BLaER1 treated with 17β-estradiol and CSF1 and Interleukin-3, amounts not matched to agents 10 nM and 100 nM (cell line): ENCODE results near the gene EVI2A.
"Not testable (repeated sequence)": the region's sequence is repeated elsewhere in the genome, so short reads cannot be mapped to it uniquely, and the experiment has no call there.

Source experiments
- H3K27ac ChIP-seq, 11 experiments: shearing (Covaris generic); formaldehyde crosslinking; 2 replicates each; pipeline ENCODE4 v1.8.1; 2022
- H3K27me3 ChIP-seq, 11 experiments: shearing (Covaris generic); formaldehyde crosslinking; 2 replicates each; pipeline ENCODE4 v1.8.1; 2022
- H3K36me3 ChIP-seq, 11 experiments: shearing (Covaris generic); formaldehyde crosslinking; 2 replicates each; pipeline ENCODE4 v1.8.1; 2022
- H3K4me1 ChIP-seq, 10 experiments: shearing (Covaris generic); formaldehyde crosslinking; 2 replicates each; pipeline ENCODE4 v1.8.1; 2022
- H3K4me2 ChIP-seq, 11 experiments: shearing (Covaris generic); formaldehyde crosslinking; 2 replicates each; pipeline ENCODE4 v1.8.1; 2022
- H3K4me3 ChIP-seq, 10 experiments: shearing (Covaris generic); formaldehyde crosslinking; 2 replicates each; pipeline ENCODE4 v1.8.1; 2022
- H3K9ac ChIP-seq, 11 experiments: shearing (Covaris generic); formaldehyde crosslinking; 2 replicates each; pipeline ENCODE4 v1.8.1; 2022
- H3K9me3 ChIP-seq, 11 experiments: shearing (Covaris generic); formaldehyde crosslinking; replicated peaks in 1 of 11; 2 replicates each; pipeline ENCODE4 v1.8.1; 2022
- H4K20me1 ChIP-seq, 11 experiments: shearing (Covaris generic); formaldehyde crosslinking; 2 replicates each; pipeline ENCODE4 v1.8.1; 2022
- Cebpa-rat ChIP-seq, 11 experiments: shearing (Covaris generic); IDR thresholded peaks; 2 replicates each; pipeline ENCODE4 v1.8.1; 2022

EVI2A gene

GRCh38 chr17:31318851-31319661 lies 2.4 kb downstream of the EVI2A start:
- Histone ChIP-seq H3K4me2 (peak overlapping the region; percentile 72 to 98 (median 87)), H4K20me1 (no peaks in the 10 kb centered on the region; a peak in 1 of 22 replicates), H3K27ac (peak overlapping the region; percentile 89 to 99 (median 96)), H3K4me1 (peaks cover 20 to 56% (median 45%) of the 10 kb centered on the region in 10 experiments), H3K4me3 (peak overlapping the region; percentile 61 to 89 (median 74)), H3K27me3 (no peaks in the 10 kb centered on the region), H3K36me3 (peaks cover 3 to 63% (median 32%) of the 10 kb centered on the region in 11 experiments; a peak in 16 of 22 replicates), H3K9ac (peak overlapping the region; percentile 83 to 95 (median 90)), H3K9me3 (peaks cover 0 to 26% (median 12%) of the 10 kb centered on the region in 11 experiments; a peak in 15 of 22 replicates)
- no peak for TF ChIP-seq Cebpa-rat (IDR thresholded peaks at IDR 0.05)

- Histone ChIP-seq H3K4me1 (peaks cover 20 to 56% (median 45%) of the 10 kb centered on the region in 10 experiments), H3K27ac (peak overlapping the region; percentile 89 to 99 (median 96)), H3K9me3 (peaks cover 0 to 28% (median 12%) of the 10 kb centered on the region in 11 experiments; a peak in 15 of 22 replicates), H3K4me3 (peak overlapping the region; percentile 61 to 89 (median 74)), H4K20me1 (no peaks in the 10 kb centered on the region; a peak in 1 of 22 replicates), H3K36me3 (peaks cover 3 to 56% (median 31%) of the 10 kb centered on the region in 11 experiments; a peak in 16 of 22 replicates), H3K27me3 (no peaks in the 10 kb centered on the region), H3K9ac (peak overlapping the region; percentile 83 to 95 (median 90)), H3K4me2 (peak overlapping the region; percentile 72 to 98 (median 87))
- peak in 10 of 11 experiments; percentile 32 to 88 (median 84); a peak in 15 of 22 replicates for TF ChIP-seq Cebpa-rat (IDR thresholded peaks at IDR 0.05)
Measured at GRCh38 chr17:31318298-31318801, 3.1 kb downstream of the EVI2A start.

GRCh38 chr17:31314782-31315100 lies 6.7 kb downstream of the EVI2A start:
- H3K4me1 ChIP-seq: peaks cover 27 to 68% (median 51%) of the 10 kb centered on the region in 10 experiments
- H3K4me2 ChIP-seq: peak overlapping the region in 10 of 11 experiments; percentile 8 to 98 (median 28); a peak in 13 of 22 replicates
- H3K4me3 ChIP-seq: peak overlapping the region in 8 of 10 experiments; percentile 9 to 89 (median 50); a peak in 7 of 20 replicates

GRCh38 chr17:31313982-31314781 lies 7.2 kb downstream of the EVI2A start, which contains the start of gene EVI2B:
Gene EVI2B, minus strand, starts transcription at chr17:31314054. Its CDS starts 8,445 bp downstream, at chr17:31305609.
- no peaks in the 10 kb centered on the region for H3K27me3 ChIP-seq
- TF ChIP-seq Cebpa-rat (IDR thresholded peaks at IDR 0.05): peak in 4 of 11 experiments; percentile 44 to 87 (median 68); a peak in 6 of 22 replicates
- H4K20me1 ChIP-seq: 0 out of 22 replicates have a peak, but pooled peaks cover 0 to under 1% (median 0%) of the 10 kb centered on the region in 11 experiments
- peak within 1 kb of the TSS; percentile 60 to 89 (median 66) for H3K4me3 ChIP-seq
- H3K4me2 ChIP-seq: peak within 1 kb of the TSS; percentile 23 to 98 (median 82); a peak in 20 of 22 replicates
- peaks cover 0 to 30% (median 12%) of the 10 kb centered on the region in 11 experiments; a peak in 15 of 22 replicates for H3K9me3 ChIP-seq
- H3K36me3 ChIP-seq: peaks cover 0 to 55% (median 31%) of the 10 kb centered on the region in 11 experiments; a peak in 16 of 22 replicates
- H3K4me1 ChIP-seq: peaks cover 28 to 69% (median 55%) of the 10 kb centered on the region in 10 experiments
- H3K27ac ChIP-seq: peak within 1 kb of the TSS; percentile 89 to 99 (median 96)
- H3K9ac ChIP-seq: peak within 1 kb of the TSS; percentile 76 to 93 (median 83)

More at GRCh38 chr17:31314782-31315100, 6.7 kb downstream of the EVI2A start:
- H3K36me3 ChIP-seq: peaks cover 0 to 58% (median 31%) of the 10 kb centered on the region in 11 experiments; a peak in 16 of 22 replicates
- no peaks in the 10 kb centered on the region for H3K27me3 ChIP-seq
- TF ChIP-seq Cebpa-rat (IDR thresholded peaks at IDR 0.05): no peak
- H4K20me1 ChIP-seq: no peaks in the 10 kb centered on the region
- peak overlapping the region; percentile 89 to 99 (median 96) for H3K27ac ChIP-seq
- H3K9me3 ChIP-seq: peaks cover 0 to 30% (median 12%) of the 10 kb centered on the region in 11 experiments; a peak in 15 of 22 replicates
- H3K9ac ChIP-seq: peak overlapping the region; percentile 64 to 93 (median 82)

- Histone ChIP-seq H3K9me3 (peaks cover 0 to 30% (median 13%) of the 10 kb centered on the region in 11 experiments; a peak in 15 of 22 replicates), H3K4me3 (peak overlapping the region; percentile 60 to 89 (median 66)), H4K20me1 (peaks cover 0 to 14% (median 7%) of the 10 kb centered on the region in 11 experiments; a peak in 10 of 22 replicates), H3K36me3 (peaks cover 11 to 50% (median 26%) of the 10 kb centered on the region in 11 experiments; a peak in 20 of 22 replicates), H3K4me1 (peaks cover 44 to 79% (median 65%) of the 10 kb centered on the region in 10 experiments), H3K4me2 (peak overlapping the region; percentile 80 to 97 (median 90)), H3K27ac (peak overlapping the region; percentile 89 to 99 (median 96)), H3K9ac (peak overlapping the region; percentile 76 to 93 (median 83))
- not testable (repeated sequence) for H3K27me3 ChIP-seq
Measured at GRCh38 chr17:31312223-31312622, 9.2 kb downstream of the EVI2A start.

- H3K27ac ChIP-seq: peak overlapping the region; percentile 89 to 99 (median 96)
- H3K27me3 ChIP-seq: no peaks in the 10 kb centered on the region
- peak overlapping the region; percentile 76 to 93 (median 83) for H3K9ac ChIP-seq
- peaks cover 45 to 74% (median 62%) of the 10 kb centered on the region in 10 experiments for H3K4me1 ChIP-seq
- H3K4me3 ChIP-seq: peak overlapping the region; percentile 60 to 89 (median 66)
- H4K20me1 ChIP-seq: peaks cover 0 to 20% (median 7%) of the 10 kb centered on the region in 11 experiments; a peak in 10 of 22 replicates
- H3K9me3 ChIP-seq: peaks cover 0 to 33% (median 19%) of the 10 kb centered on the region in 11 experiments; a peak in 16 of 22 replicates
- peaks cover 18 to 51% (median 28%) of the 10 kb centered on the region in 11 experiments; a peak in 21 of 22 replicates for H3K36me3 ChIP-seq
- H3K4me2 ChIP-seq: peak overlapping the region; percentile 80 to 97 (median 90)
- TF ChIP-seq Cebpa-rat (IDR thresholded peaks at IDR 0.05): no peak
Measured at GRCh38 chr17:31311526-31311925, 9.9 kb downstream of the EVI2A start.

GRCh38 chr17:31310886-31311285 lies 10.5 kb downstream of the EVI2A start:
- H3K4me3 ChIP-seq: peak overlapping the region; percentile 60 to 89 (median 66)
- H3K36me3 ChIP-seq: peaks cover 22 to 51% (median 30%) of the 10 kb centered on the region in 11 experiments; a peak in 21 of 22 replicates
- H4K20me1 ChIP-seq: peaks cover 0 to 26% (median 10%) of the 10 kb centered on the region in 11 experiments; a peak in 10 of 22 replicates
- peak overlapping the region; percentile 89 to 99 (median 96) for H3K27ac ChIP-seq
- peaks cover 0 to 36% (median 23%) of the 10 kb centered on the region in 11 experiments; a peak in 17 of 22 replicates for H3K9me3 ChIP-seq
- TF ChIP-seq Cebpa-rat (IDR thresholded peaks at IDR 0.05): peak in 1 of 11 experiments; percentile 58; a peak in 2 of 22 replicates
- peaks cover 43 to 68% (median 58%) of the 10 kb centered on the region in 10 experiments for H3K4me1 ChIP-seq
- peak overlapping the region; percentile 80 to 97 (median 90) for H3K4me2 ChIP-seq
- no peaks in the 10 kb centered on the region for H3K27me3 ChIP-seq
- H3K9ac ChIP-seq: peak overlapping the region; percentile 76 to 93 (median 83)
